Liver (tissue), 3 donors: ENCODE measurements around the gene HES6.

Experiments used
- CTCF ChIP-seq: fragments of 150-350 bp; IDR thresholded peaks from 2 replicates; pipeline ENCODE4 v1.5.1; 2017; ENCODE audit warnings: improper control_type of control experiment, low read depth, low read length; ENCODE audit not compliant: missing input control
- TAF1 ChIP-seq: conservative IDR thresholded peaks from 2 replicates; pipeline ENCODE4 v1.6.1; 2016; ENCODE audit warnings: antibody characterized with exemption, mild to moderate bottlenecking
- YY1 ChIP-seq: IDR thresholded peaks from 2 replicates; pipeline ENCODE4 v1.6.1; 2016; ENCODE audit warnings: antibody characterized with exemption, mild to moderate bottlenecking
- ZBTB33 ChIP-seq: IDR thresholded peaks from 2 replicates; pipeline ENCODE4 v1.6.1; 2016; ENCODE audit warnings: antibody characterized with exemption
- donor health status: healthy.
- donor health status: healthy.

- no peak for TF ChIP-seq CTCF
- no peak for TF ChIP-seq ZBTB33
- TF ChIP-seq TAF1, result no peak
- no peak for TF ChIP-seq YY1
Observed at GRCh38 chr2:238254095-238254723, 14.4 kb upstream of the HES6 start.
